IPS-18a (cell line): Measurements from ENCODE around the gene BOC.

Experiments used
- H3K27ac ChIP-seq: one replicate; pipeline ENCODE4 v1.5.1; 2013; ENCODE audit warnings: low read length
- H3K27me3 ChIP-seq: one replicate; pipeline ENCODE4 v1.6.1; 2013; ENCODE audit warnings: mild to moderate bottlenecking, low read length; ENCODE audit not compliant: control insufficient read depth, insufficient read depth
- H3K36me3 ChIP-seq: one replicate; pipeline ENCODE4 v1.6.1; 2013; ENCODE audit warnings: low read depth, low read length; ENCODE audit not compliant: control insufficient read depth
- H3K4me1 ChIP-seq: one replicate; pipeline ENCODE4 v1.6.1; 2013; ENCODE audit warnings: low read depth, low read length; ENCODE audit not compliant: control insufficient read depth
- H3K4me3 ChIP-seq: one replicate; pipeline ENCODE4 v1.5.1; 2013; ENCODE audit warnings: low read length
- H3K9ac ChIP-seq: one replicate; pipeline ENCODE4 v1.6.1; 2013; ENCODE audit warnings: mild to moderate bottlenecking, low read length, moderate library complexity
- H3K9me3 ChIP-seq: one replicate; pipeline ENCODE4 v1.6.1; 2013; ENCODE audit warnings: low read depth, low read length; ENCODE audit not compliant: control insufficient read depth

The BOC gene

DNA sequence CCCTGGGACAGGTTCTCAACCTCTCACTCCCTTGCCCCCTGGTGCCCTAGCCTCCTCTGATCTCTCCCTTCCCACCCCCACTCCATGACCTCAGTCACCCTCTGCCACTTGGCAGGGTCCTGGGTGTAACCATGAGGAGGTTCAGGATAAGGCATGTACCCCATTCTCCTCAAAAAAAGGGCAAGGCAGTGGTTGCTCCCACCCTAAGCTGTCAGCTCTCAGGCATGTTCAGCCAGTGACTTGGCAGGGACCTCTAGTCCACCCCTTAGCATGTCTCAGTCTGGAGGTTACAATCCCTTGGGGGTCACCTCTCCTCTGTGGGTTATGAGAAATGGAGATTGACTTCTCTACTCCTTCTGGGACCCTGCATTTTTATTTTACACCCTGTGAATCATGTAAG, 11.0 kb upstream of the BOC start:
- H3K27ac ChIP-seq, result no peak overlapping the region
- no peaks in the 10 kb centered on the region for H3K36me3 ChIP-seq
- H3K9ac ChIP-seq, result no peak overlapping the region
- H3K4me1 ChIP-seq, result no peaks in the 10 kb centered on the region
- no peak overlapping the region for H3K4me3 ChIP-seq
- no peaks in the 10 kb centered on the region for H3K27me3 ChIP-seq
- H3K9me3 ChIP-seq, result no peaks in the 10 kb centered on the region

DNA sequence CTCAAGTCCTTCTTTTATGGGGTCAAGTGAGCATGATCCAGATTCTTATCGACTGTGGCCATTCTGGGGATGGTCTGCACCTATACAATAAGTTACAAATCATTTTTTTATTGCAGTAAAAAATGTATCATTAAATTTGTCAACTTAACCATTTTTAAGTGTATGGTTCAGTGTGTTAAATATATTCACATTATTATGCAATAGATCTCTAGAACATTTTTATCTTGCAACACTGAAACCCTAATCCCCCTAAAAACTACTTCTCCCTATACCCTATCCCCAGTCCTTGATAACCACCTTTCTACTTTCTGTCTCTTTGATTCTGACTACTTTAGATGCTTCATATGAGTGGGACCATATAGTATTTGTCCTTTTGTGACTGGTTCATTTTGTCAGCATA, 10.4 kb upstream of the BOC start:
- Histone ChIP-seq H3K36me3 (no peaks in the 10 kb centered on the region), H3K27me3 (no peaks in the 10 kb centered on the region), H3K4me1 (no peaks in the 10 kb centered on the region), H3K9ac (no peak overlapping the region), H3K27ac (no peak overlapping the region), H3K4me3 (no peak overlapping the region), H3K9me3 (no peaks in the 10 kb centered on the region)

DNA sequence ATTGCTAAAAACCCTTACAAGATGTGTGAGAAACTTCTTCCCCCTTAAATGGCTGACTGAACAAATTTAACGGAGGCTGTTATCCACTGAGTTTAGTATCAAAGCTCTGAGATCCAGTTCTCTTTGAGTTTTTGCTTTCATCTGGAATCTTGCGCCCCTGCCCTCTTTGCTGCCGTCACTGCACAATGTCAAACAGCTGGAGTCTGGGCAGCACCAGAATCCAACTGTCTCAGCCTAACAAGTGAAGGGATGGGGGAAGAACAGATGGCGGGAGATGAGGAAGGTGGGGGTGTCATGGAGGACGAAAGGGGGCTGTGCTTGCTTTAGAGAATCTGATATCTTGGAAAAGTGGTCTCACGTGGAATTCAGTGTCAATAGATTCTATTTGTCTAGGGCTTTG, 7.0 kb upstream of the BOC start:
- Histone ChIP-seq H3K9me3 (no peaks in the 10 kb centered on the region), H3K4me1 (peaks cover 3% of the 10 kb centered on the region), H3K9ac (no peak overlapping the region), H3K27me3 (no peaks in the 10 kb centered on the region), H3K27ac (no peak overlapping the region), H3K36me3 (no peaks in the 10 kb centered on the region), H3K4me3 (no peak overlapping the region)

DNA sequence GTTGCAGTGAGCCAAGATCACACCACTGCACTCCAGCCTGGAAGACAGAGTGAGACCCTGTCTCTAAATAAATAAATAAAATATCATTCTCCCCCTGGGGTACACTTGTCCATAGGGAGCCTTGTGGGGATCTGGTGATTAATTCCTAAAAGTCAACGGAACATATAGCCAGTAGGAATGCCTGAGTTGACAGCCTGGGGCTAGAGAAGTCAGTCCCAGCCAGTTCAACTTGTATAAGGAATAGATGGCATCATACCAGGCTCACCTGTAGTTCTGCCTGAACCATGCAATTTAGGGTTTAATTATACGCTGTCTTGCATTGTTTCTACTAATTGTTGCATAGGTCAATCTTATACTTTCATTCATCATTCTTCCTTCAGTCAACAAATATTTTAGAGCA, 5.9 kb upstream of the BOC start:
- Histone ChIP-seq H3K4me1 (peaks cover 10% of the 10 kb centered on the region), H3K36me3 (no peaks in the 10 kb centered on the region), H3K4me3 (no peak overlapping the region), H3K9ac (no peak overlapping the region), H3K9me3 (no peaks in the 10 kb centered on the region), H3K27me3 (no peaks in the 10 kb centered on the region), H3K27ac (no peak overlapping the region)

DNA sequence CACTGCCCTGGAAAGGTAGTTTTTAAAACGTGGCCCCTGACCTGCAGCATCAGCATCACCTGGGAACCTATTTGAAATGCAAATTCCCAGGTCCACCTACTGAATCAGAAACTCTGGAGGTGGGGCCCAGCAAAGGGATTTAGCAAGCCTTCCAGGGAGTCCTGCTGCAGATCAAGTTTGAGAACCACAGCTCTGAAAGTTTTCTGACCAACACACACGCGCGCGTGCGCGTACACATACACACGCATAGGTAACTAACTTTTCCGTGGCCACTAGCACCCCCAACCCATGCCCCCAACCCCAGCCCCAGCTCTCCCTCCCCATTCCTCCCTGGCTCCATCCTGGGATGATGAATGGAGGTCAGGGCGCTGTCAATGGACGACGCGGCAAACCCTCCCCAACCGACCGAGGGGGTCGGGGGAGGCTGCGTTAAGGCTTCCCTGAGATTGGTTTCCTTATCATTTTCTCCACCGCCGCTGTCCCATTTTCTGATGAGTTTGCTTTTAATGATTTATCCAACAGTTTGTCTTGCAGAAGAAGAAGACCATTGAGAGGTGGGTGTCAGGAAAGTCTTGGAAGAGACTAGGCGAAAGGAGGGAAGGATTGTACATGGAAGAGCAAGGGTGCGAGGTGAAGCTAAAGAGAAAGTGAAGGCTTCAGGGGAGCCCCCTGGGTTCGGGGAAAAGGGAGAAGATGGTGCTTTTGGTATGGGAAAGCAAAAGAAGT, 590 bp upstream of the BOC start:
- H3K27me3 ChIP-seq, result peaks cover 19% of the 10 kb centered on the region
- H3K36me3 ChIP-seq, result no peaks in the 10 kb centered on the region
- peaks cover 38% of the 10 kb centered on the region for H3K4me1 ChIP-seq
- H3K27ac ChIP-seq, result no peak overlapping the region
- H3K4me3 ChIP-seq, result peak overlapping the region; percentile 85
- H3K9ac ChIP-seq, result peak overlapping the region; percentile 60
- H3K9me3 ChIP-seq, result no peaks in the 10 kb centered on the region

DNA sequence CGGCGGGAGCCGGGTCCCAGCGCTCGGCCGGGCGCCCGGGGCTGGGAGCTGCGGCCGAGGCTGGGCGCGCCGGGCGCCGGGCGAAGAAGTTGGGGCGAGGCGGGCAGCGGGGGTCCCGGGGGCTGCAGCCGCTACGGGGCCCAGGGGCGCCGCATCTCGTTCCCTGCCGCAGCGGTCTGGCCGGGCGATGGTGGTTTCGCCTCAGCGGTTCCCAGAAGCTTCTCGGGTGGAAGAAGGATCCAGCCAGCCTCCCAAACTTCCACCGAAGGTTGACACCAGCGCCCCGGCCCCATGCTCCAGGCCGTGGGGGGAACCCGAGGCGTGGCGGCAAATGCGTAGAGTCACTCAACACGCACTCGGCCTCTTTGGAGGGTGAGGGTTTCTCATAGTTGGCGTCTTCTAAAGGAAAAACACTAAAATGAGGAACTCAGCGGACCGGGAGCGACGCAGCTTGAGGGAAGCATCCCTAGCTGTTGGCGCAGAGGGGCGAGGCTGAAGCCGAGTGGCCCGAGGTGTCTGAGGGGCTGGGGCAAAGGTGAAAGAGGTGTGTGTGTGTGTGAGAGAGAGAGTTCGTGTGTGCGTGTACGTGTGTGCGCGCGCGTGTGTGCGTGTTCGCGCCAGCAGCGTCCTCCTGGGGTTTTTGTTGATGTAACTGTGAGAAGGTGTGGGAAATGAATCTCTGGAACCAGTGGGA, 940 bp downstream of the BOC start:
- Histone ChIP-seq H3K4me3 (peak overlapping the region; percentile 85), H3K36me3 (peaks cover 6% of the 10 kb centered on the region), H3K27ac (no peak overlapping the region), H3K27me3 (peaks cover 19% of the 10 kb centered on the region), H3K9me3 (no peaks in the 10 kb centered on the region), H3K4me1 (peaks cover 38% of the 10 kb centered on the region), H3K9ac (peak overlapping the region; percentile 51)

DNA sequence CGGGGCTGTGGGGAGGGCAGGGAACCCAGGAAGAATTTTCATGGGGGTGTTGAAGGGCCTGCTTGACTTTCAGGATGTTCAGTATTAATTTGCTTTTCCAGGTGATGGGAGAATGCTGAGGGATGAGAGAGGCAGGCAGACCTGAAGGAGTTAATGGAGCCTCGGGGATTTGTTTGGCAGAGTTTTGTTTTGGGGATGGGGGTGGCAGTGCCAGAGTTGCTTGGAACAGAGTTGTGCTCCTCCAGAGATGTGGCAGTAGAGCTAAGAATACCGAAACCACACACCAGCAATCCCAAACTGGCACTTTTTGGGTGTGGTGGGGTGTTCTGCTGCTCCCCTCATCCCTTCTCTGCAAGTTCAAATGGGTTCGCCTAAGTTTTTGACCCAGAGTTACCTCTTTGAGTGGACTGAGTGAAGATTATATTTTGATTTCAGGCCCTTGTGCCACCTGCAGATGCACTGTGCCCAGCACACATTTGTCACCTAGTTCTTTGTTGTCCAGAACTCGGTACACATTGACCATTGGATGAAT, 1.6 kb downstream of the BOC start:
- Histone ChIP-seq H3K27me3 (peaks cover 19% of the 10 kb centered on the region), H3K36me3 (peaks cover 6% of the 10 kb centered on the region), H3K9me3 (no peaks in the 10 kb centered on the region), H3K4me3 (peak overlapping the region; percentile 85), H3K9ac (peak overlapping the region; percentile 51), H3K4me1 (peaks cover 38% of the 10 kb centered on the region), H3K27ac (no peak overlapping the region)

DNA sequence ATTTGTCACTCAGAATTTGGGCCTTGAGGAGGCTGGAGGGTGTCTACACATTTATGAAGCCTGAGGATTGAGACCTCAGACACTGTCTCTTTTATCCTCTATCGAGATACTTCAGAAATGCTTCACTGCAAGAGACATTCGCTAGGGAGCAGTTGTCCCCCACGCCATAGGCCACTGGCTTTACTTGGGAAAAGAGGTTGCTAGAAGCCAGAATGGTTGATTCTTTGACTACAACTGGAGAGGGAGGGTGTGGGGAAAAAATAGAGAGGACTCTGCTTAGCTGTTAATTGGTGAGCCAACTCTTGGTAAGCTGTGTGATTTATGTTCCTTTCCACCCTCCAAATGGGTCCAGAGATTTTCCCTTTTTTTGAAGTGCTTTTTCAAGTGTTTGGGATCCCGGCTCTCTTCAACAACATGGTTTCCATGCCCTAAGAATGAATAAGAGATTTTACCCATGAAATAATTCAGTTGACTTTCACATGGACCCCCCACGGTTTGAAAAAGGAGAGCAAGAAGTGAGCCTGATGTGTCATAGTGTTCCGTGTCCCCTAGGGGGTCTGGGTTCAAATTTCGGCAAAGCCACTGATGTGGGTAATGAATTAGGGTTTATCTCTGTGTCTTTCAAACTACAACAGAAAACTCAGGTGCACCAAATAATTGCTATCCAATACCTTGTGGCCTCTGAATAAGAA, 2.7 kb downstream of the BOC start:
- H3K4me3 ChIP-seq, result peak overlapping the region; percentile 85
- H3K4me1 ChIP-seq, result peaks cover 42% of the 10 kb centered on the region
- H3K27ac ChIP-seq, result no peak overlapping the region
- H3K9me3 ChIP-seq, result no peaks in the 10 kb centered on the region
- peaks cover 19% of the 10 kb centered on the region for H3K27me3 ChIP-seq
- H3K36me3 ChIP-seq, result peaks cover 9% of the 10 kb centered on the region
- H3K9ac ChIP-seq, result no peak overlapping the region

DNA sequence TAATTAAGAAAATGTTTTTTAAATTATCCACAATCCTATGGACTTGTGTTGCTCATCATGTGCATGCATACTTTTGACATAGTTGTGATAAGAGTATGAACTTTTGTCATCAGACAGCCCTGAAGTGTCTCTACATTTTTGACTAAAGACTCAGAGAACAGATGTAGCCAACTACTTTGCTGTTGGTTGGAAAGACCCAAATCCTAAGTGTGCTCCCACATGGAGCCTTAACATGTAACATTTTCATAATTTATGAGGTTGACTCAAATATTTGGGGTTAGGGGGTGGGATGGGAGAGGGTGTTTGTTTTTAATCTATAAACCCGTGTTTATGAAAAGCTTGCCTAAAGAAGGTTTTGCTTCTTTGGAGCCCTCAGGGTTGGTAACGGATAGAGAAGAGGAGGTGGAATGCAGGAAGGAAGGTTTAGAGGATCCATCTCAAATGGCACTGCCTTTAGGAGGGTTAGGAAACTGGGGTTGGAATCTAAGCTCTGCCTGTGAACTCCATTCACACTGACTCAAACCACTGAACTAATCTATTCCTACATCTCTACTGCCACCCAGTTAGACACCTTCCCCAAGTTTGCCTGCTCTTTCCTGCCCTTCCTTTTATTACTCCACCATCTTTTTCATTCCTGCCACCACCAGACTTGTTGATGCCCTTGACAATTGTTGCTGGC, 3.7 kb downstream of the BOC start:
- no peak overlapping the region for H3K27ac ChIP-seq
- peaks cover 19% of the 10 kb centered on the region for H3K27me3 ChIP-seq
- peaks cover 36% of the 10 kb centered on the region for H3K4me1 ChIP-seq
- no peak overlapping the region for H3K9ac ChIP-seq
- H3K4me3 ChIP-seq, result no peak overlapping the region
- H3K9me3 ChIP-seq, result no peaks in the 10 kb centered on the region
- H3K36me3 ChIP-seq, result peaks cover 9% of the 10 kb centered on the region

DNA sequence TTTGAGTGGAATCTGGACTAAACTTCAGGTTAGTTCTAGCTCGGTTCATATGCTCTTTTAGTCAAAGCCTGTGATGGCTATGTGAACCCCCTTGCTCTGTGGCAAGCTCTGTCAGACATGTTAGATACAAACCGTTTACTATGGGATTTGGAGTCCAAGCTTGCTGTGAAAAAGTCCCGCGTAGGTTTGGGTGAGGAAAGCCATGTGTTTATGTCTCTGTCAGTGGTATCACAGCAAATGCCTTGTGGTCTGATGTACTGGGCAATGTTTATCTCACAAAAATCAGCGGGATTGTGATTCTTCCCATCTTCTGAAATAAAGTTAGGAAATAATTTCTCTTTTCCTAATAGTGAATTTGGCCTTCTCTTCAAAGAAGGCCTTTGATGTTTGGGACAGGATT, 5.0 kb downstream of the BOC start:
- H3K27me3 ChIP-seq, result peaks cover 19% of the 10 kb centered on the region
- H3K4me1 ChIP-seq, result peaks cover 26% of the 10 kb centered on the region
- H3K9ac ChIP-seq, result no peak overlapping the region
- H3K4me3 ChIP-seq, result no peak overlapping the region
- no peak overlapping the region for H3K27ac ChIP-seq
- peaks cover 9% of the 10 kb centered on the region for H3K36me3 ChIP-seq
- H3K9me3 ChIP-seq, result no peaks in the 10 kb centered on the region

DNA sequence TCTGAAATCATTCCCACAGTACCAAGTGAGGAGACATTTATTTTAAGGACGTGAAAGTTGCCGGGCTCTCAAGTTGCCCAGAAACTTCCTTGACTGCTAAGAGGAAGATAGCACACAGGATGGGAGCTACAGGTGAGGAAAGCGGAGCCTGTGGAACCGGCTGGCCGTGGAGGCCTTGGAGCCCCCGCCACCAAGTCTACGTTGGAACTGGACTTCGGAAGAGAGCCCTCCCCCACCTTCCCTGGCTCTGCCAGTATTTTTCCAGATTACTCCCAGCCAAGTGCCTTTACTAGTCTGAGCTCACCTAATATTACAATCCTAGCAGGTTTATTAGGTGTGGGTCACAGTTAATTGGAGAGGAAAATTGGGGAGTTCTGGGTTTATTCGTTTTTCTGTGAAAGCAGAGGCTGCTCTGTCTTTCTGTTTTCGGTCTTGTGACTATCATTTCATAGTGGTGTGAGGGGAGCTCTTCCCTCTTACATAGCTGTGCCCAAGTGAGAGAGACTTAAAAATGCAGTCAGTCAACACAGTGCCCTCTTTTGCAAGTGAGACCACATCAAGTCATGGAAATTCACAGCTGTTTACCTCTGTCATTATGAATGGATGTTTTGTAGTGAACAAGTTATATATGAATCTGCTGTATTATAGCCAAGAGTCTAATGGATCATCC, 6.8 kb downstream of the BOC start:
- peaks cover 8% of the 10 kb centered on the region for H3K27me3 ChIP-seq
- H3K36me3 ChIP-seq, result peaks cover 9% of the 10 kb centered on the region
- H3K4me3 ChIP-seq, result no peak overlapping the region
- H3K9ac ChIP-seq, result no peak overlapping the region
- H3K27ac ChIP-seq, result no peak overlapping the region
- H3K4me1 ChIP-seq, result peaks cover 28% of the 10 kb centered on the region
- no peaks in the 10 kb centered on the region for H3K9me3 ChIP-seq
